ENCODE measurements around the gene PTEN. TPM values are rescaled to one million over a fixed set of nuclear protein-coding genes. Genes with fewer than 3 reads are reported as not detected.

Gene PTEN
- total RNA-seq, 1 donor, result 132 TPM

GRCh38 chr10:87991946-87992345, 128.5 kb downstream of the PTEN start:
- TF ChIP-seq CTCF (IDR thresholded peaks at IDR 0.05; ENCODE audit: insufficient read depth, low read length), result no peak
- DNase-seq (ENCODE audit: low read depth), result peak; percentile 27
- H3K4me3 ChIP-seq (ENCODE audit: low read depth, low read length), result no peak overlapping the region

- peak; percentile 73 for DNase-seq (ENCODE audit: low read depth)
- no peak for TF ChIP-seq CTCF (IDR thresholded peaks at IDR 0.05; ENCODE audit: insufficient read depth, low read length)
- no peak overlapping the region for H3K4me3 ChIP-seq (ENCODE audit: low read depth, low read length)
Observed at GRCh38 chr10:88004451-88004850, 141.0 kb downstream of the PTEN start.

DNA sequence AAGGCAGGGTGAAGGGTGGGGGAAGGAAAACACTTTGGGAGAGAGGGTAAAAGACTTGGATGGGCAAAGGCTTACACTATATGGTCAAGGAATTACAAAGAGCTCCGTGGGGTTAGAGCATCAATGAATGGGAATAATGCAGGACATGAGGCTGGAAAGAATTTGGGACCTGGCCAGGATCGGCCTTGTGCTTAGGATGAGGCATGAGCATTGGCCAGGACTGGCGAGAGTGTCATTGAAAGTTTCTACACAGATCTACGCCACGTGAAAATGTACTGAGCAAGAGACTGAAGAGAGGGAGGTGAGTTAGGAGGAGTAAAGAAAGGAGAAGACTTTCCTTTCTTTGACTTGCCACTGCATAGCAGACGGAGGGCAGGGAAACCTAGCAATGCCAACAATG, 142.8 kb downstream of the PTEN start:
- DNase-seq (ENCODE audit: low read depth), result no peak
- no peak for TF ChIP-seq CTCF (IDR thresholded peaks at IDR 0.05; ENCODE audit: insufficient read depth, low read length)
- no peak overlapping the region for H3K4me3 ChIP-seq (ENCODE audit: low read depth, low read length)

GRCh38 chr10:88008866-88009470, 145.5 kb downstream of the PTEN start:
- no peak for DNase-seq (ENCODE audit: low read depth)
- TF ChIP-seq CTCF (IDR thresholded peaks at IDR 0.05; ENCODE audit: insufficient read depth, low read length), result no peak
- H3K4me3 ChIP-seq (ENCODE audit: low read depth, low read length), result no peak overlapping the region

DNA sequence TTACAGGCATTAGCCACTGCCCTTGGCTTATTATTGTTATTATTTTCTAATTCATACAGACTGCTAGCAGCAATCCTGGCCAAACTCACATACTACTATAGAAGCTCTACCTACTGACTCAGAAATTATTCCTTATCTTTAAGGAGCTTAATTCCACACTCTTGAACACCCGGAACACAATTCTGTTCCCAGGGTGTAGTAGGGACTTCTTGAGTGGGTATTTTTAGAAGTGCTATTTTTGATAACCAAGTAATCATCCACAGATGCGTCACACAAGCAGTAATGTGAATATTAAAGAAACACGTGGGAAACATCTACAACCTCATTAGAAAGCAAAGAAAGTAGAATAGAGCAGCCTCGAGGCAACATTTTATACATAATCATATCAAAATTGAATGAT, 149.2 kb downstream of the PTEN start:
- no peak for TF ChIP-seq CTCF (IDR thresholded peaks at IDR 0.05; ENCODE audit: insufficient read depth, low read length)
- H3K4me3 ChIP-seq (ENCODE audit: low read depth, low read length), result no peak overlapping the region
- DNase-seq (ENCODE audit: low read depth), result peak; percentile 34

DNA sequence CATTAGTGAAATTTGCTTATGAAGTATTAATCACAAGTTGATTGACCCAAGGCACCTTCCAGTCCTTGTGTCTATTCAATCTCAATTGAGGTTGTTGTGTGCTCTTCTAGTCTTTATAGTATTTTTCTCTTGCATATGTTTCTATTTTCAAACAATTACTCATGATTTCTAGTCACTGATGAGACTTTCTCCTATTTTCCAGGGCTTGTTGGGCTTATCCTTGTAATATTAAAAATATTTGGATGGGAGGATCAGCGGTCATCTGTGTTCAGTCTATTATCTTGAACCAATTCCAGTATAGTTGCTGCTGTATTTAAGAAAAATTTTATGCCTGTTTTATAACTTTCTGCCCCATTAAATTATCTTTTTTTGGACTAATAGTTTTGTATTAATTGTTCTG, 154.4 kb downstream of the PTEN start:
- DNase-seq (ENCODE audit: low read depth), result no peak
- H3K4me3 ChIP-seq (ENCODE audit: low read depth, low read length), result no peak overlapping the region
- TF ChIP-seq CTCF (IDR thresholded peaks at IDR 0.05; ENCODE audit: insufficient read depth, low read length), result no peak

- H3K4me3 ChIP-seq (ENCODE audit: low read depth, low read length), result no peak overlapping the region
- TF ChIP-seq CTCF (IDR thresholded peaks at IDR 0.05; ENCODE audit: insufficient read depth, low read length), result no peak
- DNase-seq (ENCODE audit: low read depth), result no peak
Observed at GRCh38 chr10:88019753-88020152, 156.3 kb downstream of the PTEN start.
